Vagina (tissue), 2 donors: ENCODE results near the gene SYT13.

ENCODE experiments used
- POLR2A ChIP-seq, 2 donors: fragments of 450-650 bp; IDR thresholded peaks; one replicate each; pipeline ENCODE4 v1.6.1; 2017; ENCODE audit warnings: antibody characterized with exemption in 2 of 2, mild to moderate bottlenecking in 2 of 2, moderate library complexity in 2 of 2
- POLR2AphosphoS5 ChIP-seq, 2 donors: sonication (generic); formaldehyde crosslinking; IDR thresholded peaks; one replicate each; pipeline ENCODE4 v1.9.0; 2017; ENCODE audit warnings: antibody characterized with exemption in 2 of 2, mild to moderate bottlenecking in 2 of 2, low read depth in 1 of 2; ENCODE audit not compliant: insufficient read depth in 1 of 2
- TF ChIP-seq, protein P1 (sequence below), 3 experiments: fragments of 450-650 bp in 2 of 3; fragments of 200-600 bp in 1 of 3; sonication (generic) in 1 of 3; IDR thresholded peaks; one replicate each; pipeline ENCODE4 v1.5.1; 2017 to 2019; ENCODE audit warnings: antibody characterized with exemption in 3 of 3, mild to moderate bottlenecking in 2 of 3, moderate library complexity in 2 of 3

DNA sequence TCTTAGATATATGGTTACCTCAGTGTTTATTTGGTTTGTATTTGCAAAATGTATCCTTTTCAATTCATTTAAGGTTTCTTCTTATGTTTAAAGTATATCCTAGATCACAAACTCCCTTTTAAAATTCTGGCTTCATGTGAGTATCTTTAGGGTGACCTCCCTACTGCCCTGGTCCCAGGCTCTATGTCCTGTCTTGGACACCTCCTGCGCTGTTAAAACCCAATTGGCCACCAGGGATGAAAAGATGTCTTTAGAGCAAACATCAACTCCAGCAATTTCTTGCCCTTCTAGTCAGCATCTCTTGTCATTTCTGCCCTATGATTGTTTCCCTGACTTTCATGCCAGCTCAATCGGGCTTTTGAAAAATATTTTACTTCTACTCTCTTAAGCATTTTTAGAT lies 28.8 kb upstream of the SYT13 start:
- TF ChIP-seq, protein P1, sequence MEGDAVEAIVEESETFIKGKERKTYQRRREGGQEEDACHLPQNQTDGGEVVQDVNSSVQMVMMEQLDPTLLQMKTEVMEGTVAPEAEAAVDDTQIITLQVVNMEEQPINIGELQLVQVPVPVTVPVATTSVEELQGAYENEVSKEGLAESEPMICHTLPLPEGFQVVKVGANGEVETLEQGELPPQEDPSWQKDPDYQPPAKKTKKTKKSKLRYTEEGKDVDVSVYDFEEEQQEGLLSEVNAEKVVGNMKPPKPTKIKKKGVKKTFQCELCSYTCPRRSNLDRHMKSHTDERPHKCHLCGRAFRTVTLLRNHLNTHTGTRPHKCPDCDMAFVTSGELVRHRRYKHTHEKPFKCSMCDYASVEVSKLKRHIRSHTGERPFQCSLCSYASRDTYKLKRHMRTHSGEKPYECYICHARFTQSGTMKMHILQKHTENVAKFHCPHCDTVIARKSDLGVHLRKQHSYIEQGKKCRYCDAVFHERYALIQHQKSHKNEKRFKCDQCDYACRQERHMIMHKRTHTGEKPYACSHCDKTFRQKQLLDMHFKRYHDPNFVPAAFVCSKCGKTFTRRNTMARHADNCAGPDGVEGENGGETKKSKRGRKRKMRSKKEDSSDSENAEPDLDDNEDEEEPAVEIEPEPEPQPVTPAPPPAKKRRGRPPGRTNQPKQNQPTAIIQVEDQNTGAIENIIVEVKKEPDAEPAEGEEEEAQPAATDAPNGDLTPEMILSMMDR (IDR thresholded peaks at IDR 0.05) = no peak
- no peak for TF ChIP-seq POLR2A (IDR thresholded peaks at IDR 0.05)
- TF ChIP-seq POLR2AphosphoS5 (IDR thresholded peaks at IDR 0.05; ENCODE audit: insufficient read depth in 1 of 2, low read depth in 1 of 2) = no peak
